KOPT-K1 (cell line): Measurements from ENCODE around the gene CYTH3.

Experiments
- H3K27ac ChIP-seq: fragments of 200-600 bp; sonication (generic); 2 replicates; pipeline ENCODE4 v1.5.1; 2016; ENCODE audit warnings: antibody characterized with exemption, mild to moderate bottlenecking, low read depth, low read length; ENCODE audit not compliant: poor library complexity, severe bottlenecking
- H3K36me3 ChIP-seq: fragments of 200-600 bp; sonication (generic); 2 replicates; pipeline ENCODE4 v1.5.1; 2017; ENCODE audit warnings: antibody characterized with exemption, mild to moderate bottlenecking, low read length, moderate library complexity; ENCODE audit not compliant: insufficient read depth
- H3K9me3 ChIP-seq: fragments of 200-600 bp; sonication (generic); 2 replicates; pipeline ENCODE4 v1.5.1; 2017; ENCODE audit warnings: antibody characterized with exemption, low read length, mild to moderate bottlenecking; ENCODE audit not compliant: insufficient read depth, poor library complexity, severe bottlenecking

CYTH3 gene

GRCh38 chr7:6181136-6181535 is 91.3 kb downstream of the CYTH3 start:
- H3K36me3 ChIP-seq, result no peaks in the 10 kb centered on the region
- H3K27ac ChIP-seq, result no peak overlapping the region
- H3K9me3 ChIP-seq, result no peaks in the 10 kb centered on the region

- Histone ChIP-seq H3K27ac (no peak overlapping the region), H3K36me3 (no peaks in the 10 kb centered on the region), H3K9me3 (no peaks in the 10 kb centered on the region)
Observed at GRCh38 chr7:6180344-6180725, 92.1 kb downstream of the CYTH3 start.

- Histone ChIP-seq H3K36me3 (no peaks in the 10 kb centered on the region), H3K9me3 (no peaks in the 10 kb centered on the region), H3K27ac (no peak overlapping the region)
Observed at GRCh38 chr7:6179620-6180343, 92.6 kb downstream of the CYTH3 start.

- Histone ChIP-seq H3K9me3 (no peaks in the 10 kb centered on the region), H3K36me3 (no peaks in the 10 kb centered on the region), H3K27ac (no peak overlapping the region)
Observed at GRCh38 chr7:6178298-6179029, 94.0 kb downstream of the CYTH3 start.

GRCh38 chr7:6175645-6176044 is 96.8 kb downstream of the CYTH3 start:
- H3K36me3 ChIP-seq, result no peaks in the 10 kb centered on the region
- no peak overlapping the region for H3K27ac ChIP-seq
- no peaks in the 10 kb centered on the region for H3K9me3 ChIP-seq

GRCh38 chr7:6172910-6173295 is 99.5 kb downstream of the CYTH3 start:
- H3K9me3 ChIP-seq, result no peaks in the 10 kb centered on the region
- no peak overlapping the region for H3K27ac ChIP-seq
- no peaks in the 10 kb centered on the region for H3K36me3 ChIP-seq

- H3K27ac ChIP-seq, result no peak overlapping the region
- H3K9me3 ChIP-seq, result no peaks in the 10 kb centered on the region
- H3K36me3 ChIP-seq, result no peaks in the 10 kb centered on the region
Observed at GRCh38 chr7:6172224-6172909, 100.1 kb downstream of the CYTH3 start.

GRCh38 chr7:6171532-6172223 is 100.7 kb downstream of the CYTH3 start:
- H3K36me3 ChIP-seq, result no peaks in the 10 kb centered on the region
- H3K27ac ChIP-seq, result no peak overlapping the region
- H3K9me3 ChIP-seq, result no peaks in the 10 kb centered on the region

- Histone ChIP-seq H3K36me3 (no peaks in the 10 kb centered on the region), H3K27ac (no peak overlapping the region), H3K9me3 (no peaks in the 10 kb centered on the region)
Observed at GRCh38 chr7:6170571-6171531, 101.6 kb downstream of the CYTH3 start.

GRCh38 chr7:6169805-6170520 is 102.5 kb downstream of the CYTH3 start:
- Histone ChIP-seq H3K36me3 (no peaks in the 10 kb centered on the region), H3K27ac (no peak overlapping the region), H3K9me3 (no peaks in the 10 kb centered on the region)

GRCh38 chr7:6168477-6168868 is 104.0 kb downstream of the CYTH3 start:
- Histone ChIP-seq H3K27ac (no peak overlapping the region), H3K9me3 (no peaks in the 10 kb centered on the region), H3K36me3 (0 out of 2 replicates have a peak, but pooled peaks cover under 1% of the 10 kb centered on the region)

- peaks cover 7% of the 10 kb centered on the region; the same call in 1 of the 2 replicates for H3K36me3 ChIP-seq
- H3K27ac ChIP-seq, result no peak overlapping the region
Observed at GRCh38 chr7:6167587-6168476, 104.6 kb downstream of the CYTH3 start.

GRCh38 chr7:6167004-6167551 is 105.3 kb downstream of the CYTH3 start:
- no peak overlapping the region for H3K27ac ChIP-seq
- peaks cover 15% of the 10 kb centered on the region for H3K36me3 ChIP-seq
- H3K9me3 ChIP-seq, result no peaks in the 10 kb centered on the region

More at GRCh38 chr7:6167587-6168476, 104.6 kb downstream of the CYTH3 start:
- no peaks in the 10 kb centered on the region for H3K9me3 ChIP-seq
